Fibroblast of villous mesenchyme (primary cell): Measurements from ENCODE around the gene BTNL9. TPM values are rescaled to one million over a fixed set of nuclear protein-coding genes. Genes with fewer than 3 reads are reported as not detected.
A peak's percentile ranks its signal among the peaks of the same experiment; 100 is the strongest.
"Not testable (repeated sequence)": the region's sequence is repeated elsewhere in the genome, so short reads cannot be mapped to it uniquely, and the experiment has no call there.

Source experiments
- DNase-seq: peaks from one replicate; pipeline ENCODE4 v3.0.0-alpha.2; 2010; ENCODE audit warnings: low read depth
- H3K4me3 ChIP-seq: 2 replicates; pipeline ENCODE4 v1.5.1; 2011; ENCODE audit warnings: low read depth, mild to moderate bottlenecking, low read length
- total RNA-seq: library from RNA; depleted of rRNA; stranded (reverse); fragments of >200 nt; gene quantifications from 2 replicates; pipeline ENCODE4 v1.2.3, GENCODE V29; 2012
- TF ChIP-seq, protein P1 (sequence below): IDR thresholded peaks from 2 replicates; pipeline ENCODE4 v1.5.1; 2012; ENCODE audit warnings: low read depth, mild to moderate bottlenecking, low read length; ENCODE audit not compliant: insufficient read depth

The BTNL9 gene
- total RNA-seq, 1 donor: not detected

DNA sequence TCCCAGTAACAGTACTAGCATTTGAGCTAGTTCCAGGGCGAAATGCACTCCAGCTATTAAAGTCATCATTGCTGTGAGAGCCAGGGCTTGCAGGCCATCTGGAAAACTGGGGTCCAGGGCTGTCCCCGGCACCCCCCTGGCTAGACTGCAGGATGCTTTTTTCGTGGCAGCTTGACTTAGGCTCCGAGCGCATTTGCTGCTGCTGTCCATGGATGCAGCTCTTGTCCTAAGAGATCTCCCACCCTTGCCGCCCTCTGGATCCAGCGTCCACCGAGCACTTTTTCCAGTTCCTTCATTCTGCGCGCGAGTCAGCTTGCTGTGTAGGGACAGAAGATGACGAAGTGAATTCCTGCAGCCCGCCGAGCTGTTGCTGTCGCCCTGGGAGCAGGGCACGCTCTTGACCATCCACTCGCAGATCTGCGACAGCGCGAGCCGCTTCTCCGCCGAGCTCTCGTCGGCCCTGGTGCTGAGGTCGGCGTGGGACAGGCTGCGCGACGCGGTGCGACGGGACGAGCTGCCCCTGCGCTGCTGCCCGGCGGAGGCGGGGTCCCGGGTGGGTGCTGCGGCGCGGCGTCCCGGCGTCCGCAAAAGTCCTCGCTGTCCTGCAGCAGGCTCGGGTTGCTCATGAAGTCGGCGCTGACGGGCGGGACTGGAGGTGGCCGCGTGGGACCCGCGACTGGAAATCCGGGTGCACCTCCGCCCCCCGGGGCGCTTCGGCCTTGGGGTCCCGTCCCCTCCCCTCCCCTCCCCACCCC lies 60.2 kb downstream of the BTNL9 start:
- peak; percentile 5 for DNase-seq
- TF ChIP-seq, protein P1, sequence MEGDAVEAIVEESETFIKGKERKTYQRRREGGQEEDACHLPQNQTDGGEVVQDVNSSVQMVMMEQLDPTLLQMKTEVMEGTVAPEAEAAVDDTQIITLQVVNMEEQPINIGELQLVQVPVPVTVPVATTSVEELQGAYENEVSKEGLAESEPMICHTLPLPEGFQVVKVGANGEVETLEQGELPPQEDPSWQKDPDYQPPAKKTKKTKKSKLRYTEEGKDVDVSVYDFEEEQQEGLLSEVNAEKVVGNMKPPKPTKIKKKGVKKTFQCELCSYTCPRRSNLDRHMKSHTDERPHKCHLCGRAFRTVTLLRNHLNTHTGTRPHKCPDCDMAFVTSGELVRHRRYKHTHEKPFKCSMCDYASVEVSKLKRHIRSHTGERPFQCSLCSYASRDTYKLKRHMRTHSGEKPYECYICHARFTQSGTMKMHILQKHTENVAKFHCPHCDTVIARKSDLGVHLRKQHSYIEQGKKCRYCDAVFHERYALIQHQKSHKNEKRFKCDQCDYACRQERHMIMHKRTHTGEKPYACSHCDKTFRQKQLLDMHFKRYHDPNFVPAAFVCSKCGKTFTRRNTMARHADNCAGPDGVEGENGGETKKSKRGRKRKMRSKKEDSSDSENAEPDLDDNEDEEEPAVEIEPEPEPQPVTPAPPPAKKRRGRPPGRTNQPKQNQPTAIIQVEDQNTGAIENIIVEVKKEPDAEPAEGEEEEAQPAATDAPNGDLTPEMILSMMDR: no peak
- H3K4me3 ChIP-seq: no peak overlapping the region

DNA sequence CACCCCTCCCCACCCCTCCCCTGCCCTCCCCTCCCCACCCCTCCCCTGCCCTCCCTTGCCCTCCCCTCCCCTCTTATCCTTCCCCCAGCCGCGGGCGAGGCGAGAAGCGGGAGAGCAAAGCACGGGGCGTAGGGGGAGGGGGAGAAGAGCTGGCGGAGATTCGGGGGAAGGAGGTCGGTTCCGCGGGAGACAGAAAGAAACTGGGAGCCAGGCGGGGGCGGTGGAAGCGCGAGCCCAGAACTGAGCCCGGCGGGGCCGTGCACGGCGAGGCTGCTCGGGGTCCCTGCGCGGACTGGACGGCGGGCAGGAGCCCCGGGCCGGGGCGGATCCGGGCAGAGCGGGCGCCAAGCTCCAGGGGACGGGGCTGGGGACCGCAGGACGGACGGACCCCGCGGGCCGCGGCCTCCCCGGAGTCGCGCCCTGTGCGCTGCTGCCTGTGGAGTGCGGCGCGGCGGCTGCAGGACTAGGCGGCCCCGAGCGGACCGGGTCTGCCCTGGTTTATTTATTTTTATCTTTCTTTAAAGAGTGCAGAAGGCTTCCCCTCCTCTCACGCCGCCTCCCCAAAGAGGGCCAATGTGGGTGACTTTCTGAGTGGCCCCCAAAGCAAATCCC lies 61.1 kb downstream of the BTNL9 start:
- not testable (repeated sequence) for H3K4me3 ChIP-seq, DNase-seq

DNA sequence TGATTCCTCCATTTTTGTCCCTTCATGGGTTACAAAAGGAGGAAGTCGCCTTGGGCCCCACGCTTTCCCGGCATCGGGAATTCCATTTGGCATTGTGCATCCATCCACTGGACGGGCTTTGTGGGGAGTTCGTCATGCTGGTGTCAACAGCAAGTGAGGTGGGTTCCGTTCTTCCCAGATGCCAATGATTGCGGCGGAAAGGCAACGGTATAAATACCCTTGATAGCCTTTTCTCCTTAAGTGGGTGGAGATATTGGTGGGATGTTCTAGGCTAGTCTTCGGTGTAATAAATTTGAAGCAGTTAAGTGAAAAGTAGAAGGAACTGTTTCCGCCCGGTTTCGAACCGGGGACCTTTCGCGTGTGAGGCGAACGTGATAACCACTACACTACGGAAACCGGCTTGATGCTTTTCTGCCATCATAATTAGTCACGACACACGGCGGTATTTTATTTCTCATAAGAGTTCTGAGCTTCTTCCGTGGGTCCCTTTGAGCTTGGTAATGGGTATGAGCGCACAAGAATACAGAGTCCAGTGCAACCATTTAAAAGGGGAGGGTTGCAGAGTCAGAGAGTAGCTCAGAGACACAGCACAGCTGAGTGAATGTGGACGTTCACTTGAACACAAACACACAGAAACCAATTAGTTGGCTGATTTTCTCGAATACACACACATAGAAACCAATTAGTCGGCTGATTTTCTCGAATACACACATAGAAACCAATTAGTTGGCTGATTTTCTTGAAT lies 62.0 kb downstream of the BTNL9 start:
- not testable (repeated sequence) for H3K4me3 ChIP-seq, DNase-seq

- H3K4me3 ChIP-seq, DNase-seq: not testable (repeated sequence)
These were observed 64.1 kb downstream of the BTNL9 start for GRCh38 chr5:181104259-181104568.

- not testable (repeated sequence) for H3K4me3 ChIP-seq, DNase-seq
These were observed 64.7 kb downstream of the BTNL9 start for GRCh38 chr5:181104606-181105390.

GRCh38 chr5:181105391-181106025 lies 65.4 kb downstream of the BTNL9 start:
- no peak overlapping the region for H3K4me3 ChIP-seq
- no peak for DNase-seq
- TF ChIP-seq, protein P1: no peak

GRCh38 chr5:181107699-181108098 lies 67.6 kb downstream of the BTNL9 start:
- H3K4me3 ChIP-seq: no peak overlapping the region
- no peak for DNase-seq
- TF ChIP-seq, protein P1: no peak

DNA sequence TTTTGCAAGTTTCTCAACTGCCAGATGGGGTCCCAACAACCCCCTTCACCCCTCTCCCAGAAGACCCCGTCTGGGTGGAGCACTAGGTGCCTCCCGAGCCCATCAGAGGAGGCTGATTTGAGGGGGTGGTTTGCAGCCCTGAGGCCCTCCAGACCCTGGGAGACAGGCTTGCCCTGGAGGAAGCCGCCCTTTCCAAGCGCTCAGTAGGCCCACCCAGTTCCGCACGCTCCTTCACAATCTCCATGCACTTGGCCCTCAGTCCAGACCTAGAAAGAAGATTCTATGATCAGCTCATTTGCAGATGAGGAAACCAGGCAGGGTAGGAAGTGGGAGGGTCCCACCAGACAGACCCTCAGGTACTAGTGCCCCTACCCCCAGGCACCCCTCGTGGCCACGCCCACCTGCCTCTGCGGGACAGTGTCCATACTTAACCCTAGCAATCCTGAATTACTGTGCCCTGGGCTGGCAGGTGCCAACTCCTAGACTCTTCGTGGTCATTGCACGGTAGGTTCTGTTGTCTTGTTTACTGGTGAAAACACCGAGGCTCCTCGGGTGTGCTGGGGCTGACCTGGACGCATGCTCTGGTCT lies 68.6 kb downstream of the BTNL9 start:
- TF ChIP-seq, protein P1: no peak
- no peak for DNase-seq
- no peak overlapping the region for H3K4me3 ChIP-seq
